Ramos (cell line): Measurements from ENCODE around the gene SPRR2G.
"Not testable (repeated sequence)": the region's sequence is repeated elsewhere in the genome, so short reads cannot be mapped to it uniquely, and the experiment has no call there.

Experiments
- in situ Hi-C: fragments of 300-500 bp; cut with MboI; formaldehyde crosslinking; loops from one replicate; pipeline ENCODE4 v1.14.3; 2022; ENCODE audit warnings: low sequenced_read_pairs; ENCODE audit not compliant: unreplicated experiment

The SPRR2G gene

GRCh38 chr1:153150846-153151245, at the start of gene SPRR2G:
Gene SPRR2G, minus strand, starts transcription at chr1:153150890. Its CDS starts 780 bp downstream, at chr1:153150110.
- in situ Hi-C loops: no loop called here

- in situ Hi-C loops: no loop called here
Observed at GRCh38 chr1:153195216-153195615, 44.5 kb upstream of the SPRR2G start.

GRCh38 chr1:153194331-153195050, 43.8 kb upstream of the SPRR2G start:
- in situ Hi-C loops: no loop called here

- in situ Hi-C loops: no loop called here
Observed at GRCh38 chr1:153192697-153193096, 42.0 kb upstream of the SPRR2G start.

- in situ Hi-C loops: no loop called here
Observed at GRCh38 chr1:153190373-153190772, 39.7 kb upstream of the SPRR2G start.

- in situ Hi-C loops: not testable (repeated sequence)
Observed at GRCh38 chr1:153188301-153188700, 37.6 kb upstream of the SPRR2G start.

GRCh38 chr1:153180556-153180955, 29.9 kb upstream of the SPRR2G start:
- in situ Hi-C loops: no loop called here

GRCh38 chr1:153178922-153179321, 28.2 kb upstream of the SPRR2G start:
- in situ Hi-C loops: no loop called here

GRCh38 chr1:153174624-153175023, 23.9 kb upstream of the SPRR2G start:
- in situ Hi-C loops: no loop called here

- in situ Hi-C loops: no loop called here
Observed at GRCh38 chr1:153168686-153169085, 18.0 kb upstream of the SPRR2G start.

GRCh38 chr1:153155541-153155940, 4.9 kb upstream of the SPRR2G start:
- in situ Hi-C loops: no loop called here

- in situ Hi-C loops: no loop called here
Observed at GRCh38 chr1:153152481-153152880, 1.8 kb upstream of the SPRR2G start.

GRCh38 chr1:153141377-153141776, 9.3 kb downstream of the SPRR2G start:
- in situ Hi-C loops: no loop called here

GRCh38 chr1:153140484-153140883, 10.2 kb downstream of the SPRR2G start:
- in situ Hi-C loops: no loop called here

GRCh38 chr1:153133743-153134142, 16.9 kb downstream of the SPRR2G start:
- in situ Hi-C loops: no loop called here

- in situ Hi-C loops: no loop called here
Observed at GRCh38 chr1:153133267-153133666, 17.4 kb downstream of the SPRR2G start.

- in situ Hi-C loops: not testable (repeated sequence)
Observed at GRCh38 chr1:153128688-153129087, 22.0 kb downstream of the SPRR2G start.

- in situ Hi-C loops: no loop called here
Observed at GRCh38 chr1:153127296-153127695, 23.4 kb downstream of the SPRR2G start.

GRCh38 chr1:153125536-153125935, 25.2 kb downstream of the SPRR2G start:
- in situ Hi-C loops: no loop called here

GRCh38 chr1:153123793-153124192, 26.9 kb downstream of the SPRR2G start:
- in situ Hi-C loops: not testable (repeated sequence)

- in situ Hi-C loops: no loop called here
Observed at GRCh38 chr1:153122831-153123421, 27.8 kb downstream of the SPRR2G start.

GRCh38 chr1:153120945-153121344, 29.7 kb downstream of the SPRR2G start:
- in situ Hi-C loops: no loop called here
